D721Med (cell line): Measurements from ENCODE around the gene CHGA.
A peak's percentile ranks its signal among the peaks of the same experiment; 100 is the strongest.

Source experiments
- DNase-seq: peaks from one replicate; pipeline ENCODE4 v3.0.0; 2011; ENCODE audit warnings: low spot score; ENCODE audit not compliant: insufficient read length
- FAIRE-seq: peaks from 2 replicates; lab custom pipeline; 2011; peaks lifted over from hg19 to GRCh38; lab: Jason Lieb, UNC
- CTCF ChIP-seq: IDR thresholded peaks from 2 replicates; pipeline ENCODE4 v1.5.1; 2012; ENCODE audit warnings: mild to moderate bottlenecking, control low read depth; ENCODE audit not compliant: insufficient read depth; ENCODE audit errors: missing control alignments

CHGA gene

GRCh38 chr14:92884410-92884809 is 38.5 kb upstream of the CHGA start:
- TF ChIP-seq CTCF: no peak
- FAIRE-seq (no peak), DNase-seq (no peak)

GRCh38 chr14:92885279-92886061 is 37.5 kb upstream of the CHGA start:
- FAIRE-seq: no peak

GRCh38 chr14:92886337-92886736 is 36.6 kb upstream of the CHGA start:
- peak; percentile 94 for FAIRE-seq
- DNase-seq: peak; percentile 49
- TF ChIP-seq CTCF: no peak

More at GRCh38 chr14:92885279-92886061, 37.5 kb upstream of the CHGA start:
- TF ChIP-seq CTCF: no peak
- no peak for DNase-seq

- no peak for FAIRE-seq
- no peak for TF ChIP-seq CTCF
Measured at GRCh38 chr14:92887157-92887556, 35.8 kb upstream of the CHGA start.

GRCh38 chr14:92888896-92889295 is 34.1 kb upstream of the CHGA start:
- DNase-seq (no peak), FAIRE-seq (no peak)
- no peak for TF ChIP-seq CTCF

More at GRCh38 chr14:92887157-92887556, 35.8 kb upstream of the CHGA start:
- no peak for DNase-seq

- no peak for FAIRE-seq
- TF ChIP-seq CTCF: no peak
- DNase-seq: no peak
Measured at GRCh38 chr14:92890830-92891588, 31.9 kb upstream of the CHGA start.

- DNase-seq (no peak), FAIRE-seq (no peak)
- no peak for TF ChIP-seq CTCF
Measured at GRCh38 chr14:92892589-92892988, 30.4 kb upstream of the CHGA start.
